H7 (cell line): ENCODE data around the gene ADGRE3. TPM values are rescaled to one million over a fixed set of nuclear protein-coding genes. Genes with fewer than 3 reads are reported as not detected.
A peak's percentile ranks its signal among the peaks of the same experiment; 100 is the strongest.

ENCODE experiments used
- DNase-seq: peaks from one replicate; pipeline ENCODE4 v3.0.0; 2012
- H3K27me3 ChIP-seq: 2 replicates; pipeline ENCODE4 v1.6.0; 2011; ENCODE audit warnings: mild to moderate bottlenecking, low read length; ENCODE audit not compliant: control insufficient read depth, insufficient read depth
- H3K36me3 ChIP-seq: replicated peaks from 2 replicates; pipeline ENCODE4 v1.5.1; 2011; ENCODE audit warnings: low read length; ENCODE audit not compliant: control insufficient read depth, insufficient read depth
- H3K4me3 ChIP-seq: 2 replicates; pipeline ENCODE4 v1.5.1; 2011; ENCODE audit warnings: low read depth, mild to moderate bottlenecking, control low read depth, low read length, moderate library complexity; ENCODE audit not compliant: insufficient read depth
- total RNA-seq: library from RNA; depleted of rRNA; stranded (reverse); fragments of >200 nt; shearing (Covaris generic); gene quantifications from 2 replicates; pipeline ENCODE4 v1.2.3, GENCODE V29; 2014; rRNA removed

ADGRE3 gene, protein sequence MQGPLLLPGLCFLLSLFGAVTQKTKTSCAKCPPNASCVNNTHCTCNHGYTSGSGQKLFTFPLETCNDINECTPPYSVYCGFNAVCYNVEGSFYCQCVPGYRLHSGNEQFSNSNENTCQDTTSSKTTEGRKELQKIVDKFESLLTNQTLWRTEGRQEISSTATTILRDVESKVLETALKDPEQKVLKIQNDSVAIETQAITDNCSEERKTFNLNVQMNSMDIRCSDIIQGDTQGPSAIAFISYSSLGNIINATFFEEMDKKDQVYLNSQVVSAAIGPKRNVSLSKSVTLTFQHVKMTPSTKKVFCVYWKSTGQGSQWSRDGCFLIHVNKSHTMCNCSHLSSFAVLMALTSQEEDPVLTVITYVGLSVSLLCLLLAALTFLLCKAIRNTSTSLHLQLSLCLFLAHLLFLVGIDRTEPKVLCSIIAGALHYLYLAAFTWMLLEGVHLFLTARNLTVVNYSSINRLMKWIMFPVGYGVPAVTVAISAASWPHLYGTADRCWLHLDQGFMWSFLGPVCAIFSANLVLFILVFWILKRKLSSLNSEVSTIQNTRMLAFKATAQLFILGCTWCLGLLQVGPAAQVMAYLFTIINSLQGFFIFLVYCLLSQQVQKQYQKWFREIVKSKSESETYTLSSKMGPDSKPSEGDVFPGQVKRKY
- not detected in 2 replicates for total RNA-seq

DNA sequence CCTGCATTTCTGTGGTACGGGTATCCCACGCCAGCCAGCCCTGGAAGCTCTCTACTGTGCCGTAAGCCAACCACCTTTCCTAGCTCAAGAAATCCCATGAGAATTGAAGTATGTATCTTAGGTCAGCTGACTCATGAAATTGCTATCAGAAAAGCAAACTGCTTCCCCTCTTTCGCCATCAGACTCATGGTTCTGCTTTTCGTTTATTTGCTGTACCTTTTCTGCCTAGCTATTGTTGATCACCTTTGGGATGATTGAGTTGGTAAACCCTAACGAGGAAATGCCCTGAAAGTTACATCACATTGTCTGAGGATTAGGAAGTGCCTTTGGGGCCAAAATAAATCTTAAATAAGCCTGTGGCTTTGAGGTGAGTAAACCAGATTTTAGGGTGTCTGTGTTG lies at the start of gene ADGRE3:
TSS of gene ADGRE3 (minus strand) at position 81 of the 400 bp plus-strand sequence. CDS start at position 7, 74 bp downstream.
- no peak within 1 kb of the TSS for H3K4me3 ChIP-seq
- no peaks in the 10 kb centered on the region for H3K36me3 ChIP-seq

DNA sequence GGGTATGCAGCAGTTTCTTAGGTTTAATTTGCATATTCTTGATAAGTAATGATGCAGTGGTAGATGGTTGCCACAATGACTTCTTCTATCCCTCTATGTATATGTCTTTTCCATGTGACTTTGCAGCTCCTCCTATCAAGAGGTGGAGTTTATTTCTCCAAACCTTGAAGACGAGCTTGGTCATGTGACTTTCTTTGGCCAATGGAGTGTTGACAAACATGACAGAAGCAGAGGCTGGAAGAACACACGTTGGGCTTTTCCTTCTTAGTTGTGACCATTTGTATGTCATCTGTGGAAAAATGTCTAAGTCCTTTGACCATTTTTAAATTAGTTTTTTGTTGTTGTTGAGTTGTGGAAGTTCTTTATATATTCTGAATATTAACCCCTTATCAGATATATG lies 47.5 kb upstream of the ADGRE3 start:
- peaks cover 11% of the 10 kb centered on the region for H3K36me3 ChIP-seq
- no peak for DNase-seq
- no peak overlapping the region for H3K4me3 ChIP-seq
- H3K27me3 ChIP-seq = no peaks in the 10 kb centered on the region

More for the DNA sequence above, at the start of gene ADGRE3:
- DNase-seq = no peak
- H3K27me3 ChIP-seq = no peaks in the 10 kb centered on the region

DNA sequence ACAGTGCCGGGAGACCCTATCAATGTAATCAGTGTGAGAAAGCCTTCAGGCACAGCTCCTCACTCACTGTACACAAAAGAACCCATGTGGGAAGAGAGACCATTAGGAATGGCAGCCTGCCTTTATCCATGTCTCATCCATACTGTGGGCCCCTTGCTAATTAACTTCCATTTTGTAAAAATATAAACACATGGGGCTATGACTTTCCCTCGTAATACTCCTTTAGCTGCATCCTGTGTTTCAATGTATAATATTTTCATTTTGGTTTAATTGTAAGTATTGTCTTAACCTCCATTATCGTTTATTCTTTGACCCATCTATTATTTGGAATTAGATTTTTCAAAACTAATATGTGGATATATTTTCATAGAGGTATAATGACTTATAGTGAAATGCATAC lies 44.5 kb upstream of the ADGRE3 start:
- Histone ChIP-seq H3K4me3 (no peak overlapping the region), H3K36me3 (peaks cover 17% of the 10 kb centered on the region), H3K27me3 (no peaks in the 10 kb centered on the region)
- DNase-seq = no peak

DNA sequence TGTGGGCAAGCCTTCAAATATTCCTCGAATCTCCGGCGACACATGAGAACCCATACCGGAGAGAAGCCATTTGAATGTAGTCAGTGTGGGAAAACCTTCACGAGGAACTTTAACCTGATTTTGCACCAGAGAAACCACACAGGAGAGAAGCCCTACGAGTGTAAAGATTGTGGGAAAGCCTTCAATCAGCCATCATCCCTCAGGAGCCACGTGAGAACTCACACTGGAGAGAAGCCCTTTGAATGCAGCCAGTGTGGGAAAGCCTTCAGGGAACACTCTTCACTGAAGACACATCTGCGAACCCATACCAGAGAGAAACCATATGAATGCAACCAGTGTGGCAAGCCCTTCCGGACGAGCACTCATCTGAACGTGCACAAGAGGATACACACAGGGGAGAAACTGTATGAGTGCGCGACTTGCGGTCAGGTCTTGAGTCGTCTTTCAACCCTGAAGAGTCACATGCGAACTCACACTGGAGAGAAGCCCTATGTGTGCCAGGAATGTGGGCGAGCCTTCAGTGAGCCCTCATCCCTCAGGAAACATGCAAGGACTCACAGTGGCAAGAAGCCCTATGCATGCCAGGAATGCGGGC lies 44.0 kb upstream of the ADGRE3 start:
- Histone ChIP-seq H3K27me3 (no peaks in the 10 kb centered on the region), H3K36me3 (peaks cover 17% of the 10 kb centered on the region), H3K4me3 (no peak overlapping the region)
- no peak for DNase-seq

DNA sequence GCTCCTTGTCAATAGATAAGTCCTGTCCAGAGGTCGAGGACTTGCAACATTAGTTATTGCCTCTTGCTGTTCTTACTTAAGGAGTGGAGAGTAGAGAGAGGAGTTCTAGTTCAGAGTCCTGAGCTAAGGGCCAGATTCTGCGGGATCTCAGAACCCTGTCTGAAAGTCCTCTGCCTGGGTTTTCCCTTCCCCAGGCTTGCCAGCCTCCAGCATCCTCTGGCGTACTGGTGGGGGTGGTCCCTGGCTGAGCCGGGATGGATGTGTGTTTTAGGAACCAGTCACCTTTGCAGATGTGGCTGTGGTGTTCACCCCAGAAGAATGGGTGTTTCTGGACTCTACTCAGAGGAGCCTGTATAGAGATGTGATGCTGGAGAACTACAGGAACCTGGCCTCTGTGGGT lies 41.2 kb upstream of the ADGRE3 start:
- no peaks in the 10 kb centered on the region for H3K27me3 ChIP-seq
- H3K4me3 ChIP-seq = no peak overlapping the region
- H3K36me3 ChIP-seq = peaks cover 17% of the 10 kb centered on the region
- DNase-seq = no peak

DNA sequence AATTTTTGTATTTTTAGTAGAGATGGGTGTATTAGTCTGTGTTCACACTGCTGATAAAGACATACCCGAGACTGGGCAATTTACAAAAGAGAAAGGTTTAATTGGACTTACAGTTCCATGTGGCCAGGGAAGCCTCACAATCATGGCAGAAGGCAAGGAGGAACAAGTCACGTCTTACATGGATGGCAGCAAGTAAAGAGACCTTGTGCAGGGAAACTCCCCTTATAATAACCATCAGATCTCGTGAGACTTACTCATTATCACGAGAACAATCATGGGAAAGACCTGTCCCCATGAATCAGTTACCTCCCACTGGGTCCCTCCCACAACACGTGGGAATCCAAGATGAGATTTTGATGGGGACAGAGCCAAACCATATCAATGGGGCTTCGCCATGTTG lies 29.8 kb upstream of the ADGRE3 start:
- Histone ChIP-seq H3K4me3 (no peak overlapping the region), H3K27me3 (no peaks in the 10 kb centered on the region), H3K36me3 (peaks cover 24% of the 10 kb centered on the region)
- no peak for DNase-seq

DNA sequence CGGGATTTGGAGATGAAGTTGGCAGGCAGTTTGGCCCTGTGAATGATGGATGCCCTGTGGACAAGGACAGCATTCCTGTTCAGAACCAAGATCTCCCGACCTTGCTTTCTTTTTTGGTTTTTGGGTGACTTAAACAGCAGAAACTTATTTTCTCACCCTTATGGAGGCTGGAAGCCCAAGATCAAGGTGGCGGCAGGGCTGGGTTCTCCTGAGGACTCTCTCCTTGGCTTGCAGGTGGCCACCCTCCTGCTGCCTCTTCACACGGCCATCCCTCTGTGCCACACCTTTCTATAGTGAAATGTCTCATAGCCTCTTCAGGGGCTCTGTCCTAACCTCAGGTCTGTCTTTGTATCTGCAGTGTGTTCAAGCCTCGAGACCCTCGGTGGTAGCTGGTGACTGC lies 29.2 kb upstream of the ADGRE3 start:
- H3K36me3 ChIP-seq = peaks cover 23% of the 10 kb centered on the region
- no peaks in the 10 kb centered on the region for H3K27me3 ChIP-seq
- DNase-seq = no peak
- H3K4me3 ChIP-seq = no peak overlapping the region

DNA sequence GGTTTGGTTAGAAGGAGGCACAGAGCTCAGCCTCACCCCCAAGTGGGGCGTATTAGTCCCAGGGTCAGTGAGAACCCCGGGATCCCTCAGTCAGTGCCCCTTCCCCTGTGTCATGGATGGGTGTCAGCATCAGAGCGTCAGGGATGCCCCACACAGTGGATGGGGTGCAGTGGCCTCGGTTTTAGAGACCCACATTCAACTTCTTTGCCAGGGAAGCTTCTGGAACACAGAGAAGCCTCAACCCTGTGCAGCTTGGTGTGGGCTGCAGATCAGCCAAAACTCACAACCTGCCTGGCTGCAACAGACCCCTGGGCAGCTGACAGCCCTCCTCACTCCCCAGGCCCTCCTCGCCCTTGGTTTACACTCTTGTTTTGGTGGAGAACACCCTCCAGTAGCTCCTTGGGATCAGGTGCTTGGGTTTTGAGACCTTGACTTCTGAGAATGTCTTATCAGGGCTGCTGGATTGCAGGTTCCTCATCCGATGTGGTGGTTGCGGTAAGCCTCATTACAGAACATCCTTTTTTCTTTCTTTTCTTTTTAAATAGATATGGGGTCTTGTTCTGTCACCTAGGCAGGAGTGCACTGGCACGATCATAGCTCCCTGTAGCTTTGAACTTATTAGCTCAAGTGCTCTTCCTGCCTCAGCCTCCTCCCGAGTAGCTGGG lies 26.2 kb upstream of the ADGRE3 start:
- Histone ChIP-seq H3K4me3 (no peak overlapping the region), H3K36me3 (peaks cover 17% of the 10 kb centered on the region), H3K27me3 (no peaks in the 10 kb centered on the region)
- DNase-seq = no peak

DNA sequence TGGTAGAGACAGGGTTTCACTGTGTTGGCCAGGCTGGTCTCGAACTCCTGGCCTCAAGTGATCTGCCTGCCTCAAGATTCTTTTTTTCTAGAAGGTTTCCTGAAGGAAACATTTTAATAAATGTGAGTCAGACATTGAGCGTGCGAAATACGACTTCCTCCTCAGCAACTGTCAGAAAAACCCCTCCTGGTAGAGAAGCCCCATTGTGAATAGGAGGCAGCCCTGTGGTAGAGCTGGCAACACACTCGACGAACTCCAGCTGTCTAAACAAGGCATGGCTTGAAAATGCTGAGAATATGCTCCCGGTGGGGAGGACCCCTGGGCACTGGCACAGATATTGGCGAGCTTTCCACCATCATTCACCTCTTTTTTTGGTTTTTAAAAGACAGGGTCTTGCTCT lies 25.0 kb upstream of the ADGRE3 start:
- Histone ChIP-seq H3K4me3 (no peak overlapping the region), H3K36me3 (peaks cover 23% of the 10 kb centered on the region)
- no peak for DNase-seq

DNA sequence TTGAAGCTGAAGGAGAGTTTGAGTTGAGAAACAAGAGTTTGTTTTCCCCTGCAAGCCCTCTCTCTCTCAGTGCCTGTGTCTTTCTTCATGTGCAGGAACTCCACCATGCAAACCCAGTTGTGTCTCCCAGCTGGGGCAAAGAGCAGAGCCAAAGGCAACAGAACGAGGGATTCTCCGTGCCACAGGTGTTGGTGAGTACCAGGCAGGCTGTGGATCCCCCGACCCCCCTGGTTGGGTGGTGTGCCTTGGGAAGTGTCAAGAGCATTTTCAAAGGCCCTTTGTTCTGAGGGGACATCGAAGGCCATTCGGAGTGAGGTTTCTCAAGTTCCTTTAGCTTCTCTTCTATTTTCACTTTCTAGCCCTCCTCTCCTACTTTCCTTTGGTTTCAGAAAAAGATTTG lies 20.8 kb upstream of the ADGRE3 start:
- Histone ChIP-seq H3K27me3 (no peaks in the 10 kb centered on the region), H3K36me3 (peaks cover 13% of the 10 kb centered on the region), H3K4me3 (no peak overlapping the region)
- no peak for DNase-seq

More for the DNA sequence above, 25.0 kb upstream of the ADGRE3 start:
- no peaks in the 10 kb centered on the region for H3K27me3 ChIP-seq

DNA sequence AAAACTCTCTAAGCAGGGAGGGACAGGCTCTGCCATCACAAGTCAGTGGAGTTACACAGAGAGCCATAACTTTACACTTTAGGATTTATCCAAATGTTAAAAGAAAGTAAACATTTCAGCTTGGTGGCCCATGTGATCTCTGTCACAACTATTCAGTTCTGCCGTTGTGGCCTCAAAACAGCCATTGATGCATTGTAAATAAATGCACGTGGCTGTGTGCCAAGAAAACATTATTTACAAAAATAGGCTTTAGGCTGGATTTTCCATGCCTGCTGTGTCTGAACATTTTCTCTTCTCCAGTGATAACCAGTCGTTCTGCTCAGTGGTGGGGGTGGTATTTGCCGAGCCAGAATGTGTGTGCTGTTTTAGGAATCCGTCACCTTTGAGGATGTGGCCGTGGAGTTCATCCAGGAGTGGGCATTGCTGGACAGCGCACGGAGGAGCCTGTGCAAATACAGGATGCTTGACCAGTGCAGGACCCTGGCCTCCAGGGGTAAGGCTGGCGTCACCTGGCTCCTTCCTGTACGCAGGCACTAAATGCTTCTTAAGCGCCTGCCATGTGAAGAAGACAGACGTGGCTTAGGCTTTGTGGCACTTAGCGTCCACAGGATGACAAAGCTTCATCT lies 20.1 kb upstream of the ADGRE3 start:
- no peak overlapping the region for H3K4me3 ChIP-seq
- H3K36me3 ChIP-seq = peaks cover 11% of the 10 kb centered on the region
- no peaks in the 10 kb centered on the region for H3K27me3 ChIP-seq
- DNase-seq = no peak

DNA sequence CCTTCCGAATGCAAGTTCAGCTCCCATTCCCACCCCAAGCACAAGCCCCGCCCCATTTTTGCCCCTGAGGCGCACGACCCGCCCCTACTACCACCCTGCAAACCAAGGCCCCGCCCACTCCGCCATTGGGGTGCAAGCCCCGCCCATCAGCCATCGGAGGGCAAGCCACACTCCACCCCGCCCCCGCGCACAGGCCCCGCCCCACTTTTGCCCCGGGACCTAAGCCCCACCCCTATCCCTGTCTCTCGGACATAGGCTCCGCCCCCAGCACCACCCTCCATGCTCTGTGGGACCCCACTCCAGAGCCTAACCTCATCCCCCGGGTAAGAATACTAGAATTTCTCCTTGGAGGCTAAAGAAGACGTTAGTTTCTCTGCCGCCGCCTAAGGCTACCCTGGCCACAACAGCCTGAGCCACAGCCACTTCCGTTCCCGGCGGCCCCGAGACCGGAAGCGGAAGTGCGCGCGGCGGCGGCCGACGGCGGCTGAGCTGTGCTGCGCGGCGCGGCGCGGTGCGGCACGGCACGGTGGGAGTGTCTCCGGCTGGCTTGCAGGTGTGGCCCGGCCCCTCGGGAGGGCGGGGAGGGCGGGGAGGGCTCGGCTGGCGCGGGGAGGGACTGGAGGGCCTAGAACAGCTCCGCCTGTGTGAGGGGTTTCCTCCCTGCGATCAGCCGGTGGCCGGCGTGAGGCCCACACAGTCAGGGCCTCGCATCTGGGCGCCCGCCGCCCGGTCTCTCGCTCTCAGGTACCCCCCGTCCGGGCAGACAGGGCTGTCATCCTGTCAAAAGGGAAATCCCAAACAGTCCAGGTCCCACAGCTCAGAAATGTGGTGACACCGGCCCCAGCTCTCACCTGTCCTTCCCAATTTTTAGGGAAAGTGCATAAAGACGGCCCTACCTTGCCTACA lies 15.2 kb upstream of the ADGRE3 start, which contains the start of gene ZNF333:
TSS of gene ZNF333 (plus strand) at position 451 of the 906 bp plus-strand sequence. CDS start 3,444 bp downstream, outside the sequence.
- H3K27me3 ChIP-seq = no peaks in the 10 kb centered on the region

DNA sequence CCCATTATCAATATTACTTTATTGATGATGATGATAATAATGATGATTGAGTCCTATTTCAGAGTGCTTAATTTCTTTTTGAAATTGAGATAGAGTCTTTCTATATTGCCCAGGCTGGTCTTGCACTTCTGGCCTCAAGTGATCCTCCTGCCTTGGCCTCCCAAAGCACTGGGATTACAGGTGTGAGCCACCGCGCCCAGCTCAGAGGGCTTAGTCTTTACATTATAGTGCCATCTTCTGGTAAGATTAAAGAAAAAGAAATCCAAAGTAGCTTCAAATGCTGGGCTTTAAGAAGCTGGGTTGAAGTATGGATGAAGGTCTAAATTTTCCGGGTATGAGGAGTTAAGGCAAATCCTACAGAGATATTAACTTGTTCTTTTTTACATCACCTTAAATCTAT lies 11.8 kb upstream of the ADGRE3 start:
- no peaks in the 10 kb centered on the region for H3K27me3 ChIP-seq
- H3K4me3 ChIP-seq = no peak overlapping the region
- DNase-seq = no peak
- no peaks in the 10 kb centered on the region for H3K36me3 ChIP-seq

More for the DNA sequence above, 15.2 kb upstream of the ADGRE3 start, which contains the start of gene ZNF333:
- DNase-seq = peak; percentile 99
- H3K4me3 ChIP-seq = peak within 1 kb of the TSS; percentile 72
- H3K36me3 ChIP-seq = peaks cover 1% of the 10 kb centered on the region; the same call in 1 of the 2 replicates
